A673 (cell line): ENCODE data around the gene PIF1. TPM values are rescaled to one million over a fixed set of nuclear protein-coding genes. Genes with fewer than 3 reads are reported as not detected.

Experiments used
- BruUV-seq: library from RNA; stranded (reverse); fragments of 400-500 nt; replicated peaks from 2 replicates; lab custom pipeline; 2021; lab: Mats Ljungman, UMichigan
- CTCF ChIA-PET: fragments of 300-600 bp; sonication (Branson Sonifier 250); formaldehyde crosslinking; loops from one replicate; lab custom pipeline; 2022; ENCODE audit warnings: antibody characterized with exemption; lab: Charles Lee
- POLR2A ChIA-PET: fragments of 300-600 bp; sonication (Branson Sonifier 250); formaldehyde crosslinking; loops from one replicate; lab custom pipeline; 2022; ENCODE audit warnings: antibody characterized with exemption; ENCODE audit not compliant: low non-redundant PET; lab: Charles Lee
- DNase-seq: peaks from one replicate; pipeline ENCODE4 v3.0.0-alpha.2; 2015; ENCODE audit warnings: low spot score
- H3K27ac ChIP-seq: fragments of 200-600 bp; sonication (generic); 2 replicates; pipeline ENCODE4 v1.5.1; 2016; ENCODE audit warnings: mixed run types, low read depth, mild to moderate bottlenecking, mixed read lengths, antibody characterized with exemption, low read length; ENCODE audit not compliant: poor library complexity, severe bottlenecking
- H3K27me3 ChIP-seq: fragments of 200-600 bp; sonication (generic); replicated peaks from 2 replicates; pipeline ENCODE4 v1.6.1; 2017; ENCODE audit warnings: mixed run types, low read depth, mild to moderate bottlenecking, mixed read lengths, antibody characterized with exemption, low read length; ENCODE audit not compliant: insufficient read depth, poor library complexity
- H3K36me3 ChIP-seq: fragments of 200-600 bp; sonication (generic); 2 replicates; pipeline ENCODE4 v1.6.1; 2016; ENCODE audit warnings: mixed run types, mild to moderate bottlenecking, mixed read lengths, antibody characterized with exemption, low read length; ENCODE audit not compliant: insufficient read depth, poor library complexity, severe bottlenecking
- H3K4me1 ChIP-seq: fragments of 200-600 bp; sonication (generic); 2 replicates; pipeline ENCODE4 v1.6.1; 2017; ENCODE audit warnings: mixed run types, mild to moderate bottlenecking, mixed read lengths, antibody characterized with exemption, low read length; ENCODE audit not compliant: insufficient read depth, poor library complexity, severe bottlenecking
- H3K4me3 ChIP-seq: fragments of 200-600 bp; sonication (generic); 2 replicates; pipeline ENCODE4 v1.5.1; 2016; ENCODE audit warnings: low read depth, mixed run types, mild to moderate bottlenecking, mixed read lengths, low read length; ENCODE audit not compliant: poor library complexity, severe bottlenecking
- H3K9me3 ChIP-seq: fragments of 200-600 bp; sonication (generic); 2 replicates; pipeline ENCODE4 v1.6.1; 2016; ENCODE audit warnings: mixed run types, low read depth, mild to moderate bottlenecking, mixed read lengths, antibody characterized with exemption, low read length; ENCODE audit not compliant: poor library complexity, severe bottlenecking
- EZH2 ChIP-seq: fragments of 200-600 bp; sonication (generic); IDR thresholded peaks from 2 replicates; pipeline ENCODE4 v1.6.1; 2017; ENCODE audit warnings: borderline replicate concordance, low read depth, mild to moderate bottlenecking, mixed read lengths, antibody characterized with exemption, low read length; ENCODE audit not compliant: poor library complexity, severe bottlenecking
- intact Hi-C: fragments of 100-400 bp; cut with micrococcal nuclease; formaldehyde crosslinking; loops from one replicate; pipeline ENCODE4 v1.10.0; 2022; ENCODE audit not compliant: unreplicated experiment
- total RNA-seq: library from RNA; stranded (reverse); gene quantifications from 2 replicates; pipeline ENCODE4 v1.2.3, GENCODE V29; 2021
- TF ChIP-seq, protein P1 (sequence below): fragments of 300-800, 200-600 bp; sonication (generic); conservative IDR thresholded peaks from 2 replicates; pipeline ENCODE4 v1.5.1; 2017; ENCODE audit warnings: low read depth, mild to moderate bottlenecking, antibody characterized with exemption, low read length, moderate library complexity, mixed read lengths

PIF1 gene
- total RNA-seq, 1 experiment from 2014 or later = 65.7 TPM

DNA sequence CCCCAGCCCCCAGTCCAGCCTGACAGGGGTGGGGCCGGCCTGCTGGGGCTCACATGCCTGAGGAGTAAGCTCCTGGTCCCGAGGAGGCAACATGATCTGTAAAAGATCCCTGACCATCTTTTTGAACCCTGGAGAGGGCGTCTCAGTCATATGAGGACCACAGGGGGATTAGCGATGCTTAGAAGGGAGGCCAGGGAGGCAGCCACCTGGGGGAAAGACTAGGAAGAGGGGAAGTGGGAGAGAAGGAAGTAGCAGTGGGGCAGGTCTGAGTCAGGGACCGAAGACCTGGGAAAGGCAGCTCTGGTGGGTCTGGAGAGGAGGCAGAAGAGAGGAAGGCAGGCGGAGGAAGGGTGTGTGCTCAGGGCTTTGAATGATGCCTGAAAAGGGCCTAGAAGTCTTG lies 18.9 kb downstream of the PIF1 start:
- Histone ChIP-seq H3K4me3 (no peak overlapping the region), H3K4me1 (no peaks in the 10 kb centered on the region), H3K36me3 (no peaks in the 10 kb centered on the region), H3K27ac (no peak overlapping the region), H3K9me3 (no peaks in the 10 kb centered on the region), H3K27me3 (no peaks in the 10 kb centered on the region)
- intact Hi-C loops = no loop called here
- no peak for DNase-seq
- TF ChIP-seq EZH2 = no peak
- TF ChIP-seq, protein P1, sequence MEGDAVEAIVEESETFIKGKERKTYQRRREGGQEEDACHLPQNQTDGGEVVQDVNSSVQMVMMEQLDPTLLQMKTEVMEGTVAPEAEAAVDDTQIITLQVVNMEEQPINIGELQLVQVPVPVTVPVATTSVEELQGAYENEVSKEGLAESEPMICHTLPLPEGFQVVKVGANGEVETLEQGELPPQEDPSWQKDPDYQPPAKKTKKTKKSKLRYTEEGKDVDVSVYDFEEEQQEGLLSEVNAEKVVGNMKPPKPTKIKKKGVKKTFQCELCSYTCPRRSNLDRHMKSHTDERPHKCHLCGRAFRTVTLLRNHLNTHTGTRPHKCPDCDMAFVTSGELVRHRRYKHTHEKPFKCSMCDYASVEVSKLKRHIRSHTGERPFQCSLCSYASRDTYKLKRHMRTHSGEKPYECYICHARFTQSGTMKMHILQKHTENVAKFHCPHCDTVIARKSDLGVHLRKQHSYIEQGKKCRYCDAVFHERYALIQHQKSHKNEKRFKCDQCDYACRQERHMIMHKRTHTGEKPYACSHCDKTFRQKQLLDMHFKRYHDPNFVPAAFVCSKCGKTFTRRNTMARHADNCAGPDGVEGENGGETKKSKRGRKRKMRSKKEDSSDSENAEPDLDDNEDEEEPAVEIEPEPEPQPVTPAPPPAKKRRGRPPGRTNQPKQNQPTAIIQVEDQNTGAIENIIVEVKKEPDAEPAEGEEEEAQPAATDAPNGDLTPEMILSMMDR = no peak
- POLR2A ChIA-PET = no interaction called here
- no TSS peak for BruUV-seq
- CTCF ChIA-PET = no interaction called here

DNA sequence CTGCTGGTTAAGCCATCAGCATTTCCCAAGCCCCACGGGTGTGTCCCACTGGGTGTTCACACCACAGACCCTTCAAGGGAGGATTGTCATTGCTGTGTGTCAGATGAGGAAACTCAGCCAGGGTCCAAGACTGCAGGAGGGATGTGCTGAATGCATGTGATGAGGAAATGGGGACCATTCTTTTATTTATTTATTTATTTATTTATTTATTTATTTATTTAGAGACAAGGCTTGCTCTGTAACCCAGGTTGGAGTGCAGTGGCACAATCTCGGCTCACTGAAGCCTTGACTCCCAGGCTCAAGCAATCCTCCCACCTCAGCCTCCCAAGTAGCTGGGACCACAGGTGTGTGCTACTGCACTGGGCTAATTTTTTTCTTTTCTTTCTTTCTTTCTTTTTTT lies 20.8 kb downstream of the PIF1 start:
- CTCF ChIA-PET = no interaction called here
- Histone ChIP-seq H3K27me3 (no peaks in the 10 kb centered on the region), H3K4me1 (no peaks in the 10 kb centered on the region), H3K9me3 (no peaks in the 10 kb centered on the region), H3K36me3 (no peaks in the 10 kb centered on the region), H3K4me3 (no peak overlapping the region), H3K27ac (no peak overlapping the region)
- POLR2A ChIA-PET = no interaction called here
- DNase-seq = no peak
- no TSS peak for BruUV-seq
- intact Hi-C loops = no loop called here
- no peak for TF ChIP-seq EZH2
- TF ChIP-seq, protein P1 = no peak

DNA sequence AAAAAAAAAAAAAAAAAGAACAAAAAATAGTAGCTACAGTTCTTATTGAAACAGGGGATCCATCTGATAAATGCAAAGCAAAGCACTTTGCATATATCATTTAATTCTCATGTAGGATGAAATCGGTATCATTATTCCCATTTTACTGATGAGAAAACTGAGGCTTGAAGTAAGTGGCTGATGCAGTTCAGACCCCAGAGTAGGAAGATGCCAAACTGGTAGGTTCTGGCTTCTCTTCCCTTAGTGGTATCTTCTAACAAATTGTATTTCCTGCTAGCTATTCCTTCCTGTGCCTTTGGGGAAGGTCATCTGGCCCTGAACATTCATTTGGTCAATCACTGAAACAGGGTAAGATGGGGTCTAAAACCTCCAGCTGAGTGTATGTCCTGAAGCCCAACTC lies 21.9 kb downstream of the PIF1 start:
- intact Hi-C loops = no loop called here
- no peak overlapping the region for H3K27ac ChIP-seq
- ChIA-PET POLR2A (no interaction called here), CTCF (no interaction called here)
- no peak overlapping the region for H3K4me3 ChIP-seq
- no peak for DNase-seq
- BruUV-seq = no TSS peak
- no peaks in the 10 kb centered on the region for H3K36me3 ChIP-seq
- TF ChIP-seq, protein P1 = no peak
- TF ChIP-seq EZH2 = no peak
- no peaks in the 10 kb centered on the region for H3K27me3 ChIP-seq
- no peaks in the 10 kb centered on the region for H3K4me1 ChIP-seq
- no peaks in the 10 kb centered on the region for H3K9me3 ChIP-seq
